ENCODE measurements around the gene COX20.

DNA sequence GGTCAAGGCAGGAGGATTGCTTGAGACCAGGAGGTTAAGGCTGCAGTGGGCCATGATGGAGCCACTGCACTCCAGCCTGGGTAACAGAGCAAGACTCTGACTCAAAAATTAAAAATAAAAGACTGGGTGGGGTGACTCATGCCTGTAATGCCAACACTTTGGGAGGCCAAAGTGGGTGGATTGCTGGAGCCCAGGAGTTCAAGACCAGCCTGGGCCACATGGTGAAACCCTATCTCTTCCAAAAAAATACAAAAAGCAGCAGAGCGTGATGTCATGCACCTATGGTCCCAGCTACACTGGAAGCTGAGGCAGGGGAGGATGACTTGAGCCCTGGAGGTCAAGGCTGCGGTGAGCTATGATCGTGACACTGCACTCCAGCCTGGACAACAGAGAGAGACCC is 44.4 kb upstream of the COX20 start:
- TF ChIP-seq, protein P1, sequence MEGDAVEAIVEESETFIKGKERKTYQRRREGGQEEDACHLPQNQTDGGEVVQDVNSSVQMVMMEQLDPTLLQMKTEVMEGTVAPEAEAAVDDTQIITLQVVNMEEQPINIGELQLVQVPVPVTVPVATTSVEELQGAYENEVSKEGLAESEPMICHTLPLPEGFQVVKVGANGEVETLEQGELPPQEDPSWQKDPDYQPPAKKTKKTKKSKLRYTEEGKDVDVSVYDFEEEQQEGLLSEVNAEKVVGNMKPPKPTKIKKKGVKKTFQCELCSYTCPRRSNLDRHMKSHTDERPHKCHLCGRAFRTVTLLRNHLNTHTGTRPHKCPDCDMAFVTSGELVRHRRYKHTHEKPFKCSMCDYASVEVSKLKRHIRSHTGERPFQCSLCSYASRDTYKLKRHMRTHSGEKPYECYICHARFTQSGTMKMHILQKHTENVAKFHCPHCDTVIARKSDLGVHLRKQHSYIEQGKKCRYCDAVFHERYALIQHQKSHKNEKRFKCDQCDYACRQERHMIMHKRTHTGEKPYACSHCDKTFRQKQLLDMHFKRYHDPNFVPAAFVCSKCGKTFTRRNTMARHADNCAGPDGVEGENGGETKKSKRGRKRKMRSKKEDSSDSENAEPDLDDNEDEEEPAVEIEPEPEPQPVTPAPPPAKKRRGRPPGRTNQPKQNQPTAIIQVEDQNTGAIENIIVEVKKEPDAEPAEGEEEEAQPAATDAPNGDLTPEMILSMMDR (IDR thresholded peaks at IDR 0.05; ENCODE audit: low read depth, low read length, poor library complexity, severe bottlenecking) = no peak
- no peak for TF ChIP-seq EZH2phosphoT487 (IDR thresholded peaks at IDR 0.05; ENCODE audit: borderline replicate concordance, low read length)
